Sigmoid colon (tissue), 4 donors: ENCODE results near the gene PRKCQ.

ENCODE experiments used
- EP300 ChIP-seq, 4 donors: sonication (generic); formaldehyde crosslinking; IDR thresholded peaks; one replicate each; pipeline ENCODE4 v1.6.1; 2017; ENCODE audit warnings: antibody characterized with exemption in 4 of 4
- POLR2A ChIP-seq, 2 donors: fragments of 450-650 bp; IDR thresholded peaks; one replicate each; pipeline ENCODE4 v1.6.1; 2016; ENCODE audit warnings: antibody characterized with exemption in 2 of 2, mild to moderate bottlenecking in 2 of 2, moderate library complexity in 2 of 2
- TF ChIP-seq, protein P1 (sequence below), 4 experiments: fragments of 450-650 bp in 3 of 4; fragments of 200-600 bp in 1 of 4; IDR thresholded peaks; one replicate each; pipeline ENCODE4 v1.5.1; 2016 to 2019; ENCODE audit warnings: antibody characterized with exemption in 4 of 4, mild to moderate bottlenecking in 3 of 4, moderate library complexity in 2 of 4

DNA sequence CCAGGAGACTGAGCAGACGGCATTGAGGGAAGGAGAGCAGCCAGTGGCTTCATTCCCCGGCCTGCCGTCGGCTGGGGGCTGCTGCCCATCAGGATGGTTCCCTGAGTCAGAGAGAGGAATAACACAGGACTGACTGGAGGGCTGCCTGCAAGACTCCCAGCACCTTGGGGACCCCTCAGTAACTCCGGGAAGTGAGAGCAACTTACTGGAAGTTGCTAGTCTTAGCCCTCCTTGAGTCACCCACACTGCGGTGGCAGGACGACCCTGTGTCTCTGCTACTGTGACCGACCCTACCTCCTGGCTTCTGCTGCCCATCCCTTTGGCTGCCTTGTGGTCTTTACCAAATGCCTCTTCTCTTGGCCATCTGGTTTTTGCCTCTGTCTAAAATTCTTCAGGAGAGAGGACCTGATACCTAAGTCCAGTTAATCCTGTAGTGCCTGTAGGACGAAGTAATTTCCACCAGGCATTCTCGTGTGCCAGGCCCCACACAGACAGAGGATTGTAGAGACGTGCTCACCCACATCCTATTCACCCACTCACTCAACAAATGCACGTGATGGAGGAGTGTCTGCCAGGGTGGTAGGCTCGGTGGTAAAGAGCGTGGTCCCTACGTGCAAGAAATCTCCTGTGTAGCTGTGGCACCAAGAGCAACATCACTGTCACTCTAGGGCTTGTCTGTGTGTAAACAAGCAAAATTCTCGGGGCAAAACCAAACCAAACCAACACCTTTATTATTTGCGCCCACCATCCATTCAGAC lies 156.5 kb downstream of the PRKCQ start:
- no peak for TF ChIP-seq POLR2A (IDR thresholded peaks at IDR 0.05)
- TF ChIP-seq, protein P1, sequence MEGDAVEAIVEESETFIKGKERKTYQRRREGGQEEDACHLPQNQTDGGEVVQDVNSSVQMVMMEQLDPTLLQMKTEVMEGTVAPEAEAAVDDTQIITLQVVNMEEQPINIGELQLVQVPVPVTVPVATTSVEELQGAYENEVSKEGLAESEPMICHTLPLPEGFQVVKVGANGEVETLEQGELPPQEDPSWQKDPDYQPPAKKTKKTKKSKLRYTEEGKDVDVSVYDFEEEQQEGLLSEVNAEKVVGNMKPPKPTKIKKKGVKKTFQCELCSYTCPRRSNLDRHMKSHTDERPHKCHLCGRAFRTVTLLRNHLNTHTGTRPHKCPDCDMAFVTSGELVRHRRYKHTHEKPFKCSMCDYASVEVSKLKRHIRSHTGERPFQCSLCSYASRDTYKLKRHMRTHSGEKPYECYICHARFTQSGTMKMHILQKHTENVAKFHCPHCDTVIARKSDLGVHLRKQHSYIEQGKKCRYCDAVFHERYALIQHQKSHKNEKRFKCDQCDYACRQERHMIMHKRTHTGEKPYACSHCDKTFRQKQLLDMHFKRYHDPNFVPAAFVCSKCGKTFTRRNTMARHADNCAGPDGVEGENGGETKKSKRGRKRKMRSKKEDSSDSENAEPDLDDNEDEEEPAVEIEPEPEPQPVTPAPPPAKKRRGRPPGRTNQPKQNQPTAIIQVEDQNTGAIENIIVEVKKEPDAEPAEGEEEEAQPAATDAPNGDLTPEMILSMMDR (IDR thresholded peaks at IDR 0.05), result no peak
- no peak for TF ChIP-seq EP300 (IDR thresholded peaks at IDR 0.05)
